Fibroblast of lung (primary cell): ENCODE results near the gene CELF3. TPM values are rescaled to one million over a fixed set of nuclear protein-coding genes. Genes with fewer than 3 reads are reported as not detected.

Experiments
- DNase-seq, 2 donors: peaks; one replicate each; pipeline versions ENCODE4 v3.0.0 to v3.0.0-alpha.2; 2010; ENCODE audit warnings: low read depth in 2 of 2
- H2AFZ ChIP-seq: 2 replicates; pipeline ENCODE4 v1.5.1; 2012; ENCODE audit warnings: low read length, control low read depth, inconsistent platforms
- H3K27ac ChIP-seq: 2 replicates; pipeline ENCODE4 v1.5.1; 2011; ENCODE audit warnings: low read length, control low read depth; ENCODE audit not compliant: insufficient read depth
- H3K27me3 ChIP-seq: 2 replicates; pipeline ENCODE4 v1.5.1; 2011; ENCODE audit warnings: mild to moderate bottlenecking, low read length; ENCODE audit not compliant: control insufficient read depth, insufficient read depth
- H3K36me3 ChIP-seq: 2 replicates; pipeline ENCODE4 v1.5.1; 2011; ENCODE audit warnings: low read length; ENCODE audit not compliant: control insufficient read depth, insufficient read depth
- H3K4me1 ChIP-seq: 2 replicates; pipeline ENCODE4 v1.5.1; 2011; ENCODE audit warnings: low read length; ENCODE audit not compliant: control insufficient read depth, insufficient read depth; ENCODE audit errors: extremely low read depth
- H3K4me2 ChIP-seq: 2 replicates; pipeline ENCODE4 v1.5.1; 2011; ENCODE audit warnings: low read length, control low read depth; ENCODE audit not compliant: insufficient read depth; ENCODE audit errors: extremely low read depth
- H3K4me3 ChIP-seq, 4 experiments: fragments of 200-600 bp in 1 of 4; sonication (generic) in 1 of 4; replicated peaks in 1 of 4; 2 replicates each; pipeline ENCODE4 v1.5.1; 2011 to 2016; ENCODE audit warnings: low read length in 4 of 4, low read depth in 3 of 4, mild to moderate bottlenecking in 3 of 4, control low read depth in 2 of 4, inconsistent platforms in 1 of 4, mixed read lengths in 1 of 4; ENCODE audit not compliant: insufficient read depth in 1 of 4; ENCODE audit errors: control extremely low read depth in 1 of 4
- H3K79me2 ChIP-seq: 2 replicates; pipeline ENCODE4 v1.5.1; 2012; ENCODE audit warnings: mild to moderate bottlenecking, low read length, inconsistent platforms; ENCODE audit not compliant: control insufficient read depth, insufficient read depth
- H3K9ac ChIP-seq: 2 replicates; pipeline ENCODE4 v1.5.1; 2011; ENCODE audit warnings: mild to moderate bottlenecking, low read length, control low read depth; ENCODE audit not compliant: insufficient read depth
- H3K9me3 ChIP-seq: 2 replicates; pipeline ENCODE4 v1.5.1; 2012; ENCODE audit warnings: low read depth, low read length; ENCODE audit not compliant: control insufficient read depth, insufficient read depth
- H4K20me1 ChIP-seq: 2 replicates; pipeline ENCODE4 v1.5.1; 2011; ENCODE audit warnings: low read length; ENCODE audit not compliant: control insufficient read depth, insufficient read depth; ENCODE audit errors: extremely low read depth
- EZH2 ChIP-seq: IDR thresholded peaks from 2 replicates; pipeline ENCODE4 v1.5.1; 2012; ENCODE audit warnings: low read length, control low read depth, mild to moderate bottlenecking; ENCODE audit errors: missing control alignments
- polyA plus RNA-seq, 2 donors: library from polyadenylated mRNA; depleted of rRNA in 1 of 2; stranded (reverse) in 1 of 2; unstranded in 1 of 2; fragments of >200 nt; gene quantifications; 2 replicates each; pipeline ENCODE4 v1.2.1, GENCODE V29; 2011 to 2012; ENCODE audit warnings: missing spikeins in 1 of 2
- total RNA-seq: library from RNA; depleted of rRNA; stranded (reverse); fragments of >200 nt; gene quantifications from 2 replicates; pipeline ENCODE4 v1.2.1, GENCODE V29; 2014
- TF ChIP-seq, protein P1 (sequence below), 2 donors: IDR thresholded peaks in 1 of 2; conservative IDR thresholded peaks in 1 of 2; 1 replicate in 1 of 2; 2 replicates in 1 of 2; pipeline ENCODE4 v1.5.1; 2011 to 2012; ENCODE audit warnings: low read length in 2 of 2, control low read depth in 1 of 2, inconsistent platforms in 1 of 2, low read depth in 1 of 2, mild to moderate bottlenecking in 1 of 2

Gene CELF3
- total and polyA plus RNA-seq, 2 donors (not counting 1 experiment from before 2014, with no cell fraction given): not detected

- no peak overlapping the region for H3K4me3 ChIP-seq
- TF ChIP-seq EZH2: peak; percentile 28
- TF ChIP-seq, protein P1, sequence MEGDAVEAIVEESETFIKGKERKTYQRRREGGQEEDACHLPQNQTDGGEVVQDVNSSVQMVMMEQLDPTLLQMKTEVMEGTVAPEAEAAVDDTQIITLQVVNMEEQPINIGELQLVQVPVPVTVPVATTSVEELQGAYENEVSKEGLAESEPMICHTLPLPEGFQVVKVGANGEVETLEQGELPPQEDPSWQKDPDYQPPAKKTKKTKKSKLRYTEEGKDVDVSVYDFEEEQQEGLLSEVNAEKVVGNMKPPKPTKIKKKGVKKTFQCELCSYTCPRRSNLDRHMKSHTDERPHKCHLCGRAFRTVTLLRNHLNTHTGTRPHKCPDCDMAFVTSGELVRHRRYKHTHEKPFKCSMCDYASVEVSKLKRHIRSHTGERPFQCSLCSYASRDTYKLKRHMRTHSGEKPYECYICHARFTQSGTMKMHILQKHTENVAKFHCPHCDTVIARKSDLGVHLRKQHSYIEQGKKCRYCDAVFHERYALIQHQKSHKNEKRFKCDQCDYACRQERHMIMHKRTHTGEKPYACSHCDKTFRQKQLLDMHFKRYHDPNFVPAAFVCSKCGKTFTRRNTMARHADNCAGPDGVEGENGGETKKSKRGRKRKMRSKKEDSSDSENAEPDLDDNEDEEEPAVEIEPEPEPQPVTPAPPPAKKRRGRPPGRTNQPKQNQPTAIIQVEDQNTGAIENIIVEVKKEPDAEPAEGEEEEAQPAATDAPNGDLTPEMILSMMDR (conservative IDR thresholded peaks at IDR 0.05 in 1 of 2, IDR thresholded peaks at IDR 0.05 in 1 of 2; ENCODE audit: low read depth in 1 of 2, low read length in 2 of 2): no peak
- H3K9me3 ChIP-seq: no peaks in the 10 kb centered on the region
- H3K27ac ChIP-seq: no peak overlapping the region
- H4K20me1 ChIP-seq: no peaks in the 10 kb centered on the region
- no peak overlapping the region for H2AFZ ChIP-seq
- no peaks in the 10 kb centered on the region for H3K4me1 ChIP-seq
- H3K79me2 ChIP-seq: no peaks in the 10 kb centered on the region
- H3K9ac ChIP-seq: no peak overlapping the region
- H3K27me3 ChIP-seq: peaks cover 23% of the 10 kb centered on the region
- no peak overlapping the region for H3K4me2 ChIP-seq
- H3K36me3 ChIP-seq: no peaks in the 10 kb centered on the region
- no peak for DNase-seq
These were observed 7.2 kb upstream of the CELF3 start for GRCh38 chr1:151723726-151724370.

DNA sequence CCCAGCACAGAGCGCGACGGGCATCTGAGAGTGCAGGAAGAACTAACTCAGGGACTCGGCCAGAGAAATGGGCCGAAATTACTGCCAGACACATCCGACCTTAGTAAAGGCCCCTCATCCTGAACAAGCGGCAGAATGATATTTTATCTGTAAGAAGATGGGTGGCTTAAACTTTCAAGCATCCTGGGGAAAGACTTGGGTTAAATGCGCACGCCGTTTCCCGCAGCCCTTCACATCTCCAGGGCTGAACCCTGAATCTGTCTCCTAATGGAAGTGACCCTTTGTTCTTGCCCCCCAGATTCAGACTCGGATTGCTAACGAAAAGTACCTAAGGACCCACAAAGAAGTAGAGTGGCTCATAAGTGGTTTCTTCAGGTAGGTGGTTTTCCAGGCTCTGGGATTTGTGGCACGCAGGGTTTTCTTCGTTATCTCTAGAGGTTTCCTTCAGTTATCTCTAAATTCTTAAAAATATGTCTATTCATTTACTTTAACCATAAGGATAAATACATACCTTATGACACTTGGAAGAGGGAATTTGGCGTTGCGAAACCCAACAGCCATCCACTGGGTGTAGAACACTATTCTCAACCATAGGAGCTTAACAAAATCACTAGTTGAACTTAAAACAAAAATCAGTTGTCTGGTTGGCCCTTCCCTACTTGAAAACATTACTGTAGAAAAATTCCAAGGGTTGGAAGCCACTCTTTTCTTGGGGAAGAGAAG is 5.3 kb upstream of the CELF3 start:
- H2AFZ ChIP-seq: peak overlapping the region; percentile 30
- no peaks in the 10 kb centered on the region for H4K20me1 ChIP-seq
- no peak for DNase-seq
- H3K4me1 ChIP-seq: no peaks in the 10 kb centered on the region
- H3K9ac ChIP-seq: peak overlapping the region; percentile 27
- no peak for TF ChIP-seq EZH2
- TF ChIP-seq, protein P1 (conservative IDR thresholded peaks at IDR 0.05 in 1 of 2, IDR thresholded peaks at IDR 0.05 in 1 of 2; ENCODE audit: low read depth in 1 of 2, low read length in 2 of 2): no peak
- no peak overlapping the region for H3K27ac ChIP-seq
- no peaks in the 10 kb centered on the region for H3K36me3 ChIP-seq
- H3K4me2 ChIP-seq: peak overlapping the region; percentile 94
- no peaks in the 10 kb centered on the region for H3K9me3 ChIP-seq
- H3K79me2 ChIP-seq: no peaks in the 10 kb centered on the region
- peak overlapping the region; percentile 48 to 62 (median 55) for H3K4me3 ChIP-seq
- H3K27me3 ChIP-seq: peaks cover 32% of the 10 kb centered on the region

DNA sequence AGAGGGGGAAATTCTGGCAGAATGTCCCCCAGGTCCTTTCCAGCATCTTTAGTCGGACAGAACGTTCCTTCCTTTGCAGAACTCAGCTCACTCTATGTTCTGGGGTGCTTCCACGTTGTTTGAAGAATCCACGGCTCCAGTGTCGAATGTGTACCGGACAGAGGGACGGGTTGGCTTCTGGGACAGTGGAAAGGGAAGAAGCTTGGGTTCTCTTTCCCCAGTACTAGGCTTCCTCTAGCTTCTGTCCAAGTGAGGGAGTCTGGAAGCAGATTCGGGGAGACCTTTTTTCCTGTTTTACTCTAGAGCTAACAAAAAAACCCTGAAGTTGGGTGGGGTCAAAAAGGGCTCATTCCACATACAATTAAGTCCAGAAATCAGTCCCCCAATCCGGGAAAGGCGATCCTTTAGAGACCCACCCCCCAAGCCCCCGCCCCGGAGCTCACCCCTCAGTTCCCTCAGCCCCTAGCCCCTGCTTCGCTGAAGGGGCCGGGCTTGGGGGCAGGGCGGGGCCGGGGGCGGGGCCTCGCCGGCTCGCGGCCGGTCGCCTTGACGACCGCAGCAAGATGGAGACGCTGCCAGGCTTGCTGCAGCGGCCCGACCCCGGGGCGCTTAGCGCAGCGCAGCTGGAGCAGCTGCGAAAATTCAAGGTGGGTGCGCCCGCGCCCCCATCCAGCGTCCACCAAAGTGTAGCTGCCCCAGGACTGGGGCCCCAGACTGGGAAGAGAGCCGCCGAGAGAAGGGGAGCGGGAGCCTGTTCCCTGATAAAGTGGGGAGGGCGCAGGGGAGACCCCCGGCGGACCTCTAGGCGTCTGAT is 4.6 kb upstream of the CELF3 start, which contains the start of gene RIIAD1:
TSS of gene RIIAD1 (plus strand) at position 549 of the 814 bp plus-strand sequence. CDS start at position 564, 15 bp downstream.
- Histone ChIP-seq H3K27me3 (peaks cover 35% of the 10 kb centered on the region), H3K4me1 (no peaks in the 10 kb centered on the region), H3K4me2 (peak within 1 kb of the TSS; percentile 95), H3K36me3 (no peaks in the 10 kb centered on the region), H3K27ac (no peak within 1 kb of the TSS), H2AFZ (peak within 1 kb of the TSS; percentile 82), H3K4me3 (peak within 1 kb of the TSS; percentile 52 to 62 (median 55)), H3K79me2 (no peaks in the 10 kb centered on the region), H3K9ac (peak within 1 kb of the TSS; percentile 27), H4K20me1 (no peaks in the 10 kb centered on the region), H3K9me3 (no peaks in the 10 kb centered on the region)
- peak in 1 of 2 donors; percentile 10 for DNase-seq
- TF ChIP-seq EZH2: peak; percentile 37
- TF ChIP-seq, protein P1 (conservative IDR thresholded peaks at IDR 0.05 in 1 of 2, IDR thresholded peaks at IDR 0.05 in 1 of 2; ENCODE audit: low read depth in 1 of 2, low read length in 2 of 2): no peak
